ENCODE measurements around the gene CDKN2B.

- TF ChIP-seq CTCF (IDR thresholded peaks at IDR 0.05 in 4 of 5, conservative IDR thresholded peaks at IDR 0.05 in 1 of 5) = no peak
- TF ChIP-seq POLR2A (IDR thresholded peaks at IDR 0.05) = no peak
Observed at GRCh38 chr9:21983561-21983935, 25.6 kb downstream of the CDKN2B start.
